ENCODE measurements around the gene LCN12.

DNA sequence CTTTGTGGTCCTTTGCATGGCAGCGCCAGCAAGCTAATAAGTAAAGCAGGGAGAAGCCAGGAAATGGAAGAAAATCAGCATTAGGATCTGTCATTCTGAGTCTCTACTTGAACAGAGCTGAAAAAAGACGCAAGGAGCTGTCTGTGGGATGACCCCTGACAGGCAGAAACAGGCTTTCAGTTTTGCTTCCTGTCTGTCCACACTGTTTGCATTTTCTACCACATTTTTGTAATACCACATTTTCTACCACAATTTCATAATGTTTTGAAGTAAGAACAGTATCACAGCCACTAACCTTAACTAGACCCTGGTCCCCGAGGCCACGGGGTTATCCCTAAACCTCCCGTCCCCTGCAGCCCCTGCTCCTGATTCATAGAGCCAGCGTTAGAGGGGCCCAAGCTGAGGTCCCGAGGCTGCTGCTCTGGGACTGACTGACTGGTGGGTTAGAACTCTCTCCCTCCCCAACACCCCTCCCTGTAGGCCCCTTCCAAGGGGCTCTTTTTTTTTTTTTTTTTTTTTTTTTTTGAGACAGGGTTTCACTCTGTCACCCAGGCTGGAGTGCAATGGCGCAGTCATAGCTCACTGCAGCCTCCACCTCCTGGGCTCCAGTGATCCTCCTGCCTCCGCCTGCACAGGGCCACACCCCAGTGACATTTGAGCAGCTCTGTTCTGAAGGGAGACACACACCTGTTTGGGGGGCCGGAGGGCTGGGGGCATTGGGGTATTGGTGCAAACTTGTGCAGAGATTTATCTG lies 48.3 kb downstream of the LCN12 start:
- TF ChIP-seq, protein P1, sequence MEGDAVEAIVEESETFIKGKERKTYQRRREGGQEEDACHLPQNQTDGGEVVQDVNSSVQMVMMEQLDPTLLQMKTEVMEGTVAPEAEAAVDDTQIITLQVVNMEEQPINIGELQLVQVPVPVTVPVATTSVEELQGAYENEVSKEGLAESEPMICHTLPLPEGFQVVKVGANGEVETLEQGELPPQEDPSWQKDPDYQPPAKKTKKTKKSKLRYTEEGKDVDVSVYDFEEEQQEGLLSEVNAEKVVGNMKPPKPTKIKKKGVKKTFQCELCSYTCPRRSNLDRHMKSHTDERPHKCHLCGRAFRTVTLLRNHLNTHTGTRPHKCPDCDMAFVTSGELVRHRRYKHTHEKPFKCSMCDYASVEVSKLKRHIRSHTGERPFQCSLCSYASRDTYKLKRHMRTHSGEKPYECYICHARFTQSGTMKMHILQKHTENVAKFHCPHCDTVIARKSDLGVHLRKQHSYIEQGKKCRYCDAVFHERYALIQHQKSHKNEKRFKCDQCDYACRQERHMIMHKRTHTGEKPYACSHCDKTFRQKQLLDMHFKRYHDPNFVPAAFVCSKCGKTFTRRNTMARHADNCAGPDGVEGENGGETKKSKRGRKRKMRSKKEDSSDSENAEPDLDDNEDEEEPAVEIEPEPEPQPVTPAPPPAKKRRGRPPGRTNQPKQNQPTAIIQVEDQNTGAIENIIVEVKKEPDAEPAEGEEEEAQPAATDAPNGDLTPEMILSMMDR (IDR thresholded peaks at IDR 0.05) = no peak
- TF ChIP-seq POLR2AphosphoS5 (IDR thresholded peaks at IDR 0.05; ENCODE audit: insufficient read depth in 1 of 2, low read depth in 1 of 2) = no peak

Measured in vagina (tissue), 2 donors.